Activated CD4-positive, alpha-beta T cell treated with anti-CD3 and anti-CD28 coated beads, Interleukin-2, Interleukin-6, amounts not matched to agents 100 ng/mL and 50 ng/mL, durations not matched to agents 16 hours and 8 hours (primary cell): ENCODE results near the gene PLAC8L1.

Experiments used
- DNase-seq: peaks from one replicate; pipeline ENCODE4 v3.0.0-alpha.2; 2020

PLAC8L1 gene

DNA sequence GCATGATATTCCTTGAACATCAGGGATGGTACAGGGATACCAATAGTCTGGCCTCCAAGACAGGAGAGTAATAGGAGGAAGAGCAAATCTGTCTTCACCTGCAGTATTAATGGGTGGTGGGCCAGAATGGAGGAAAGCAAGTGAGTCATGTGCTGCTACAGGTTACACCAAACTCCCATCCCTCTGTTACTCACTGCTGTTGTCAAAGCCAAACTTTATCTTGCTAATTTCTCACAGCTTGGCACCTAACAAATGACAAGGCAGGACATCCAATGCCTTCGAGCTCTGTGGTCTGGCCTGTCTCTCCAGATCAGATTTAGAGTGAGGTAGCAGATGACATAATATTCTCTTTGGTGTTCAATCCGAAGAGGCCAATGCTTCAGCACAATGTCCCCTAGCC lies 26.8 kb downstream of the PLAC8L1 start:
- DNase-seq: no peak

DNA sequence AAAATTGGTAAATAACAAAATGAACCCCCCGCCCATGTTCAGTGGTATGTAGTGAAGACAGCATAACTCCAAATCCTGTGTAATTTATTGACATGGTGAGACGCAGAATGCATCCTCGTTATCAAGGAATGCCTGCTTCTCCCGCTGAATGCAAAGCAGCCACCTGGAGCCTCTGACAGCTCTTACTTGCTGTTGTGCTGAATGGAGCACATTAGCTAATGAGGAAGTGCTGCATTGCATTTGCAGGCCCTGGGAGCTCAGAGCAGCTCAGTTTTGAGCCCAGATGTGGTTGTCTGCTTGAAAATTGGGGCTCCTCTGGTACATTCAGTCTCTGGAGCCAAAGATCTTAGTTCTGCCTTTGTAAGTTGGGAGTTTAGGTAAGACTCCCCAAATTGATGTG lies 28.9 kb downstream of the PLAC8L1 start:
- no peak for DNase-seq

DNA sequence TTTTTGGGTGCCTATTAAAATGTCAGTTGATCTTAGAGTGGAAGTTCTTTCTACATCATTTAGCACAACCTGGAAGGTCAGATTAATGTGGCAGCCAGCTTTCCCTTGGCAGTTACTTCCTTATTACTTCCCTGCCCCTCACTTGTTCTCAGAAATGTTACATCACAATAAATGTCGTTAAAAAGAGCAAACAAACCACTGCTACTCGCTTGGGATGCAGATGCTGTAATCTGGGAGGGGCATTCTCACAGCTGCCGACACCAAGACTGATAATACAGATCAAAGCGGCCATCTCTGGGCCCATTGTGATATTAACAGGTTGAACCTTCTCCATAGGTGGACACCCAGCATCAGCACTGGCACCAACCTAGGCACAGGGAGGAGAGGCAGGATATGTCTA lies 29.3 kb downstream of the PLAC8L1 start:
- DNase-seq: no peak

DNA sequence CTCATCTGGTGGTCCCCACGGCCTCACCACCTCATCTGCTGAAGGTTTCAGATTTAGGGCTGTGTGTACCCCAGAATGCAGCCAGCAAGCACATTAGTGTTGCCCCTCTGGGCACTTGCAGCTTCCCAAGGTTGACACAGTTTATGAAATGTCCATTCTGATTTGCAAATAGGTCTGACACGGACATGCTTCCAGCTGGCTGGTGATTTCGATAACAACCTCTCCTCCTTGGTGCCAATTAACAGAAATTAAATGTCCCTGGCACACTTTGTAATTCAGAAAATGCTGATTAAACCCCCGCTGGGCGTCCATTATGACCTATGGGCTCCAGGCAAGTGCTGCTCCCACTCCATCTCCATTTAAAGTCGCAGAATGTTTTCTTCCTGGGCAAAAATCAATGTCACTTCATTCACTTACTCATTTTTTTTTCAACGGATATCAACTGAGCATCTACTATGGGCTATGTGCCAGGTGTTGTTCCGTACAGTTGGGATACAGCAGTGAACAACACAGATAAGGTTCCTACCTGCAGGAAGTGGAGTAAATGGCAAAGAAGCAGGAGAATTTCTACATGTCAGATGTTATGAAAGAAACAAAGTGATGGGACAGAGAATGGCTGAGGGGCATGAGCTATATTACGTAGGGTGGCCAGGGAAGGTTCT lies 32.0 kb downstream of the PLAC8L1 start:
- no peak for DNase-seq

DNA sequence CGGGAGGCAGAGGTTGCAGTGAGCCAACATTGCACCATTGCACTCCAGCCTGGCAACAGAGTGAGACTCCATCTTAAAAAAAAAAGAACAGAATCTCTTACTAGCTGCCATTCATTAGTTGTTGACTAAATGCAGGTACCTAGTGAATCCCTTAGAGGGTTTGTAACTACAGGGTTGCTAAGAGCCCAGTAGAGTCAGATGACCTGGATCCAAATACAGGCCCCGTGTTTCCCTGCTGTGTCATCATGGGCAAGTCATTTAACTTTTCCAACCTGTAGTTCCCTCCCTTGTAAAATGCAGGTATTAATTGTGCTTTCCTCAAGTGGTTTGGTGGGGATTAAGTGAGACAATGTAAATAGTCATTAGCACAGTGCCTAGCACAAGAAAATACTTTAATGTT lies 32.8 kb downstream of the PLAC8L1 start:
- no peak for DNase-seq

DNA sequence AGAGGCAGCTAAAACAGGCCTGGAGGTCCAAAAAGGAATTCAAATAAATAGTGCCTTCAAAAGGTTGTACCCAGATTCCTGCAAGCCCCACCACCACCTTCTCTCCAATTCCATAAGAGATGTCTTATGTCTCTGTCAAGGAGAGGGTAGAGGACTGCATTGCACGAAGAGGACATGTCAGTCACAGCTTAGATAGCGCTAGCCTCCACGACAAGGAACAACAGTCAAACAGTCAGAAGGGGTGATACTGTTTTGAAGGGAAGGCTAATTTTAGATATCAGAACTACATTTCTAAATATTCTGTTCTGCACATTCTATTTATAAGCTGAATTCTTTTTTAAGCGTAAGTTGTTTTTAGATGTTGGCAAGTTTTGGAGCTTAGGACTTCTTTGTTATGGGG lies 34.2 kb downstream of the PLAC8L1 start:
- no peak for DNase-seq

GRCh38 chr5:146070746-146071145 lies 34.6 kb downstream of the PLAC8L1 start:
- DNase-seq: no peak

GRCh38 chr5:146069780-146070099 lies 35.6 kb downstream of the PLAC8L1 start:
- DNase-seq: no peak

- no peak for DNase-seq
Measured at GRCh38 chr5:146068977-146069779, 36.2 kb downstream of the PLAC8L1 start.

DNA sequence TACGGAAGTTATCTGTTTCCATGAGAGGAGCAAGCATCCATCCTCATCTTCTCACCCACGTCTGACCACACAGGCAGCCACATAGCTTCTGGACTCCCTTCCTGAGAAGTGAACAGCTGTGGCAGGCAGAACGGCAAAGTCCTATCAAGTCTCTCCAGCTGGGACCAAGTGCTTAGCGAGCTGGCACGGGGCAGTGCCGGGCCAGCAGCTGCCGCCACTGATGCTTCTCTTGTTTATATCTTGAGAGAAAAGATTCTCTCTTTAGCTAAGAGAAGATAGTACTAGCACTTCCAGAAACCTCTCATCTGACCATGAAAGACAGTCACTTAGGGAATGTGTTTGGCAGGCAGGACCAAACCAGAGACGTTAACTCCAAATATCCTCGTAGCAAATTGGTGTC lies 37.2 kb downstream of the PLAC8L1 start:
- no peak for DNase-seq

- no peak for DNase-seq
Measured at GRCh38 chr5:146066968-146067367, 38.4 kb downstream of the PLAC8L1 start.

- DNase-seq: no peak
Measured at GRCh38 chr5:146060221-146060585, 45.2 kb downstream of the PLAC8L1 start.

- no peak for DNase-seq
Measured at GRCh38 chr5:146059460-146060220, 45.7 kb downstream of the PLAC8L1 start.

DNA sequence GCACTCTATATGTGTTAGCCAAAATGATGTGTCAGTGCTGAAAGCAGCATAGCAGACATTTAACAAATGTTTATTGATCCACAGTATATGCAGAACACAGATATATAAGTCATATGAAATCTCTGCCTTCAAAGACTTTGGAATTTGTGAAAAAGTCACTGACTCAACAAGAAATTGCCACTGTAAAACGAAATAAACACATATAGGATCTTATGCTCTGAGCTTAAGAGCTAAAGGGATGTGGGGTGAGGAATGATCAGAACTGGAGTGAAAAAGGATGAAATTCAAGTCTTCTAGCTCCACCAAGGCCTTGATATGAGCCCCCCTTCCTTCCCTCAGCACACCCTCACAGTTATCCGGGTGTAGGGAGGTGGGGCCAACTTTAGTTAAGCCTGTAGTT lies 49.9 kb downstream of the PLAC8L1 start:
- no peak for DNase-seq

DNA sequence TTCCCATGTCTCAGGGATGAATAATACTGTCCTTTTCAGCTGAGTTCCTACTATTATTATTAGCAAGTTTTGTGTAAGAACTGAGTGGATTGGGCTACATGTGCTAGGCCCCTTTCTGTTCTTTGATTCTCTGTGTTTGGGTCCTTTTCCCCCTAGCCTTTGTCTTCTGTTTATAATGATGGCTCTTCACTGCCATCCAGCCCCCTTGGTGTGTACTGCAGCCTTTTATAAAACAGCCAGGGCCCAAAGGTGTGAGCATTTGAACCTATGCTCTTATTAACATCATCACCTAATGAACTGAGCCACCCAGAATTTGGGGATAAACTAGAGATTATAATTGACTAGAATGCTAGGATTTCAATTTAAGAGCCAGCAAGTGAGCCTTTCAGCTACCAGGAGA lies 52.6 kb downstream of the PLAC8L1 start:
- DNase-seq: peak; percentile 27

DNA sequence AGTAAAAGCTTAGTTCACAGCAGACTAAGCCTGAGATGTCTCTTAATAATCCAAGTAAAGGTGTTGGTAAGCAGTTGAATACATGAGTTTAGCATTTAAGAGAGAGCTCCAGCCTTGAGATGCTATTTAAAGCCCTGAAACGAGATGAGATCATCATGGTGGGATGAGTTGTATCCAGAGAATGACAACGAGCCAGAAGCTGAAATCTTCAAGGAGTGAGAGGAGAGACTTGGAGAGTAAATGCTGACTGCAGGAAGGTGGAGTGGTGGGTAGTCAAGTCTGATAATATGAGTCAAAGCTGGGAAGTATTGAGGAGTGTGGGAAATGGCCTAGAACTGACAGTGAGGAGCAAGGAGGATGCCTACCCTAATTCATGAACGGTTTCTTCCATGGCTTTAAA lies 53.7 kb downstream of the PLAC8L1 start:
- no peak for DNase-seq

- no peak for DNase-seq
Measured at GRCh38 chr5:146050086-146050485, 55.3 kb downstream of the PLAC8L1 start.

DNA sequence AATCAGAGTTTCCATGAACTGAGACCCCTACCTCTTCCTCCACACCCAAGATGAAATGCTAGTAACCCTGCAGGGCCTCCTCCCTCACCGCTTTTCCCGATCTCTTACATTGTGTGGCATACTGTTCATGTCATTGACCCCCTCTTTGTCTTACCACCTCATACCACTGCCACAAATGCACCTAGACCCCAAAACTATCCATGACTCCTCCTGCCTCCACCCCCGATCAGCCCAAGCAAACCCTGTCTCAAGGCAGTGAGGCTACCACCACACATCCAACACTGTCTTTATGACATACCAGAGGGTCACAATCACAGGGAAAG lies 55.7 kb downstream of the PLAC8L1 start:
- DNase-seq: no peak

GRCh38 chr5:146048994-146049703 lies 56.2 kb downstream of the PLAC8L1 start:
- peak; percentile 55 for DNase-seq

GRCh38 chr5:146047396-146047795 lies 58.0 kb downstream of the PLAC8L1 start:
- DNase-seq: no peak

DNA sequence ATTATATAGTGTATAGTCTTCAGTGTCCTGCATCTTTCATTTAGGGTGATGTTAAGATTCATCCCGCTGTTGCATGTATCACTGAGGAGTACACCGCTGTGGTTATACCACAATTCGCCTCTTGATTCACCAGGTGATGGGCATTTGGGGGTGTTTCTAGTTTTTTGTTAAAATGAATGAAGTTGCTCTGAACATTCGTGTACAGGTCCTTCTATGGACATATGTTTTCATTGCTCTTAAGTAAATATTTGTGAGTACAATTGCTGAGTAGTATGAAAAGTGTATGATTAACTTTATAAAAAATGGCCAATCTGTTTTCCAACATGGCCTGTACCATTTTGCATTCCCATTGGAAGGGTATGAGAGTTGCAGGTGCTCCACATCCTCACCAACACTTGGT lies 61.7 kb downstream of the PLAC8L1 start:
- no peak for DNase-seq

GRCh38 chr5:146042628-146043279 lies 62.6 kb downstream of the PLAC8L1 start:
- no peak for DNase-seq

DNA sequence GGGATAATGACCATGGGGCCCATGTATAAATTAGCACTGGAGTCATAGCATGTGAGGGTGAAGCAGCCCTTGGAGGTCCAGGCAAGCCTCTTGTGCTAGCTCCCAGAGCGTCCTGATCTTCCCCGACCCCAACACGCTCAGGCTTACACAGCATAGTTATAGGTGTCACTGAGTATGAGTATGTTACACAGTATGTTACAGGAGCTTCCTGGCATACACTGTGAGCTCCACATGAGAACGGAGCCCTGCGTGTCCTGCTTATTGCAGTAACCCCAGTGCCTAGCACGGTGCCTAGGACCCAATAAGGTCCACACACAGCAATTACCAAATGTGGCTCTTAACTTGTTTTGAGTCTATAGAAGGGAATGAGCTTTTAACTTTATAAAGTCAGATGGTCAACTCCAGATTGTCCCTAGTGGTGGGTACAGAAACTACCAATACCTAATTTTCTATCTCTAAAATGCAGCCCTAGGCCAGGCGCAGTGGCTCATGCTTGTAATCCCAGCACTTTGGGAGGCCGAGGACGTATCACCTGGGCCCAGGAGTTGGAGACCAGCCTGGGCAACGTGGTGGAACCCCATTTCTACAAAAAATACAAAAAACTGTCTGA lies 64.1 kb downstream of the PLAC8L1 start:
- no peak for DNase-seq
